Kidney tubule cell (primary cell): ENCODE data around the gene FAM53A.
"Not testable (repeated sequence)": the region's sequence is repeated elsewhere in the genome, so short reads cannot be mapped to it uniquely, and the experiment has no call there.

Experiments used
- DNase-seq: peaks from one replicate; pipeline ENCODE4 v3.0.0-alpha.2; 2018; ENCODE audit warnings: low spot score

Gene FAM53A

DNA sequence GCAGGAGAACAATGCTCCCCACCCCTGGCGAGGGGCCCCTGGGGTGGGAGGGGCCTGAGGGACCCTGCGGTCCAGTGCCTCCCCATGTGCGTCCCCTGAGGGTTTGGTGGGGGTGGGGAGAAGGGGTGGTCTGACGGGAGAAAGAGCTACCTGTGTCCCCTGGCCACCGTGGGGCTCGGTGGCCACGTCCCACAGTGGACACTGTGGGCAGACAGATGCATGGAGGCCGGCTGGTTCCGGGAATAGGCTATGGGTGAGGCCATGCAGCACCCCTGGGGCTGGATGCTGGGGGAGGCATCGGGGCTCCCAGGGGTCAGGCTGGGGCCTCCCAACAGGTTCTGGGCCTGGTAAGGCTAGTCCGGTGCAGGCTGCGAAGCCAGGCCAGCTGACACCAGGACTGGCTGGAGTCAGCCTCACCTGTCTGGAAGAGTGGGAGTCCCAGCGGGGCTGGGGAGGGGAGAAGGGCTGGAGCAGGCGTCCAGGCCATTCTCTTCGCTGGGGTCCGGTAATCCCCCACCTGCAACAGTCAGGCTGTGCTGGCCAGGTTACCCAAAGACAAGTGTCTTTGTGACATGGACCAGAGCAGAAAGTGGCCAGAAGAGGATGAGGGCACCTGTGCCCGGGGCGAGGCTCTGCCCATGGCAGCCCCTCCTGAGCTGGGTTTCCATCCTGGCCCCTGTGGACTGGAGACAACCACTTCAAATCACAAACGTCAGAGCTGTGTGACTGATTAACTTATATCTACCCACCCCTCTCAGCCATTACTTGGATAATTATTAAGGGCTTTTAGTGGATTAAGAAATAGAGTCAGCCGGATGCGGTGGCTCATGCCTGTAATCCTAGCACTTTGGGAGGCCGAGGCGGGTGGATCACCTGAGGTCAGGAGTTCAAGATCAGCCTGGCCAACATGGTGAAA lies 1.4 kb upstream of the FAM53A start:
- DNase-seq = peak; percentile 85

- peak; percentile 5 for DNase-seq
Measured at GRCh38 chr4:1684506-1685234, 557 bp upstream of the FAM53A start.

DNA sequence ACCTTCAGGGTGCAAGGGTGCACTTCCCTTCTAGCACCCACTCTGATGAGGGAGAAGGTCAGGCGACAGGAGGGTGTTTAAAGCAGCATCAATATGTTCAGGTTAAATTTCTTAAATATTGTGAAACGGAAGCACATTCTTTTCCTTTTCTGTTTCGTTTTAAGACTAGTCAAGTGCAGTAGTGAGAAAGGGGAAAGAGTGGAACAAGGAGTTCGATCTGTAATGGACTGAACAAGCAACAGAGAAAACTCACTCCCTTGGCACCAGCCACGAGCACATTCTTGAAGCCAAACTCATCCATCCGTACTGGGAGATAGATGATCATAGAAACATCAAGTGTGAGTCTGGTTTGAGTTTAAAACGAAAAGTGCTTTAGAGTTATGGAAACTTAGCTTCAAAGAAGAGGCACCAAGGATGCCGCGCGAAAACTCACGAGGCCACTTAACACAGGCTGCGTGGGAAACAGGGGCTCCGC lies 815 bp downstream of the FAM53A start:
- DNase-seq = peak; percentile 75

- DNase-seq = no peak
Measured at GRCh38 chr4:1682860-1683259, 1.3 kb downstream of the FAM53A start.

- no peak for DNase-seq
Measured at GRCh38 chr4:1678244-1678643, 5.9 kb downstream of the FAM53A start.

- no peak for DNase-seq
Measured at GRCh38 chr4:1676605-1677525, 7.2 kb downstream of the FAM53A start.

- DNase-seq = no peak
Measured at GRCh38 chr4:1675802-1676137, 8.3 kb downstream of the FAM53A start.

GRCh38 chr4:1675136-1675801 lies 8.8 kb downstream of the FAM53A start:
- no peak for DNase-seq

GRCh38 chr4:1674682-1675081 lies 9.4 kb downstream of the FAM53A start:
- no peak for DNase-seq

DNA sequence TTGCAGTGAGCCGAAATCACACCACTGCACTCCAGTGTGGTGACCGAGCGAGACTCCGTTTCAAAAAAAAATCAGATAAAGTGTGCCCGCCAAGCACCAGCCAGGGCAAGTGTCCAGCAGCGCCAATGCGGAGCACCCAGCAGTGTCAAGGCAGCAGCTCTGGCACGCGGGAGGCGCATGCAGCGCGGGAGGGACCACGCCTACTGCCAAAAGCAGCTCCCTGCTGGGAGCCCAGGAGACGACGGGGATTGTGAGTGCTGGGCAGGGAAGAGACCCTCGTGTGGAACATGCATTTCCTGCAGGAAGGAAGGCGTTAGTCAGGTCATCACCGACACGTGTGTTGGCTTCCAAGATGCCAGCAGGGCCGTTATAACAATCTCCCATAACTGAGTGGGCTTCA lies 10.4 kb downstream of the FAM53A start:
- DNase-seq = no peak

- DNase-seq = not testable (repeated sequence)
Measured at GRCh38 chr4:1671011-1671410, 13.1 kb downstream of the FAM53A start.

- DNase-seq = no peak
Measured at GRCh38 chr4:1670279-1670678, 13.8 kb downstream of the FAM53A start.

GRCh38 chr4:1669850-1670249 lies 14.3 kb downstream of the FAM53A start:
- no peak for DNase-seq

- no peak for DNase-seq
Measured at GRCh38 chr4:1669270-1669669, 14.8 kb downstream of the FAM53A start.

DNA sequence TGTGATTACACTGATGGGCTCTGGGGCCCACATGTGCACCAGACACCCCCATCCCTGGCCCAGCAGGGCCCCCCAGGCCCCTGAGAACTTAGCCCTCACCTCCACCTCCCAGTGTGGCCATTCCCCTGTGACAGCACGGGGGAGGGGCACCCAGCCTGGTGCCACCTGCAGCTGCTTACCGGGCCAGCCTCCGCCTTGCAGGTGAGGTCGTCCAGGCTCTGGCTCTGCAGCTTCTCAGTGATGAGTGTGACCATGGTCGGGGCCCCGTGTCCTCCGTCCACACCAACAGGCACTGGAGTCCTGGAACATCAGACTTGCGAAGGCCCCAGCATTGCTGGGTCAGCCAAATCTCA lies 15.6 kb downstream of the FAM53A start:
- no peak for DNase-seq

- DNase-seq = no peak
Measured at GRCh38 chr4:1667273-1667672, 16.8 kb downstream of the FAM53A start.

DNA sequence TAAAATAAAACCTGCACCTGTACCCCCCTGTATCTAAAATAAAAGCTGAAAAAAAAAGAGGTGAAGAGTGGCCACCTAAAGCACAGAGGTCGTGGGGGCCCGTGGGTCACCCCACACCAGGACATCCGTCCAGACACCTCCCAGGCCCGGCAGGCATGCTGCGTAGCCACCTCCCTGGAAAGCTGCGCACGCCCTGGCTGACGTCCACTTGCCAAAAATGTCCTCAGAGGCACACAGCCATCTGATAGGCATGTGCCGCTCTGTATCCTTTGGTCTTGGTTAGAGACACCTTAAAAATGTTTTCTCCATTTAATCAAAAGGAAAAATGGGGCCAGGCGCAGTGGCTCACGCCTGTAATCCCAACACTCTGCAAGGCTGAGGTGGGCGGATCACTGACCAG lies 17.7 kb downstream of the FAM53A start:
- DNase-seq = no peak

DNA sequence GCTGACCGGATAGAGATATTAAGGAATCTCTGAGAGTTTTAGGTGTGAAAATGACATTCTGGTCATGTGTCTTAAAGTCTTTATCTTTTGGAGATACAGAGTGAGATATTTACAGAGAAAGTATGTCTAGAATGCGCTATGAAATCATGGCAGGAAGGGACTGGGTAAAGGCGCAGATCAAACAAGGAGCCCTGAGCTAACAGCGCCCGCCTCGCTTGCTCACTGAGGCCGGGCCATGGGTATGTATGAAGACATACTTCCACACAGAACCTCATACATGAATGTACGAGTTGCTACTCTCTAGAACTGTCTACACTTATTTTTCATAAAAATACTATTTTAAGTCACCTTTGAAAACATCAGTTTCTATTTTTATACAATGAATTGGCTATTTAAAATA lies 20.0 kb downstream of the FAM53A start:
- DNase-seq = no peak

- DNase-seq = no peak
Measured at GRCh38 chr4:1663549-1663948, 20.6 kb downstream of the FAM53A start.

GRCh38 chr4:1661695-1662094 lies 22.4 kb downstream of the FAM53A start:
- no peak for DNase-seq

- no peak for DNase-seq
Measured at GRCh38 chr4:1660948-1661677, 23.0 kb downstream of the FAM53A start.
